ENCODE results near the gene CNGB1. TPM values are rescaled to one million over a fixed set of nuclear protein-coding genes. Genes with fewer than 3 reads are reported as not detected.

The CNGB1 gene
- total RNA-seq, 4 donors from 2014 or later = 1.1 to 2.8 TPM; not detected in 2

- TF ChIP-seq CTCF (IDR thresholded peaks at IDR 0.05) = no peak
- TF ChIP-seq POLR2A (IDR thresholded peaks at IDR 0.05) = no peak
- H3K4me1 ChIP-seq = peaks cover 0 to 9% (median 0%) of the 10 kb centered on the region in 4 donors
- no peaks in the 10 kb centered on the region for H3K9me3 ChIP-seq
- H3K4me3 ChIP-seq = no peak overlapping the region
- H3K36me3 ChIP-seq = no peaks in the 10 kb centered on the region
- H3K27me3 ChIP-seq = peaks cover 0 to 4% of the 10 kb centered on the region in 2 donors
- H3K27ac ChIP-seq = peak overlapping the region in 1 of 4 donors; percentile 25
- no peak for DNase-seq
Measured at GRCh38 chr16:57890752-57891111, 80.2 kb downstream of the CNGB1 start.

GRCh38 chr16:57889960-57890751 is 80.8 kb downstream of the CNGB1 start:
- H3K36me3 ChIP-seq = no peaks in the 10 kb centered on the region
- no peaks in the 10 kb centered on the region for H3K9me3 ChIP-seq
- DNase-seq = no peak
- H3K4me3 ChIP-seq = no peak overlapping the region
- TF ChIP-seq CTCF (IDR thresholded peaks at IDR 0.05) (no peak), POLR2A (IDR thresholded peaks at IDR 0.05) (no peak)
- H3K4me1 ChIP-seq = peaks cover 0 to 9% (median 0%) of the 10 kb centered on the region in 4 donors
- peak overlapping the region in 3 of 4 donors; percentile 5 to 25 (median 14) for H3K27ac ChIP-seq
- H3K27me3 ChIP-seq = peaks cover 0 to 4% of the 10 kb centered on the region in 2 donors

- peaks cover 0 to 9% (median 0%) of the 10 kb centered on the region in 4 donors for H3K4me1 ChIP-seq
- no peak for TF ChIP-seq POLR2A (IDR thresholded peaks at IDR 0.05)
- TF ChIP-seq CTCF (IDR thresholded peaks at IDR 0.05) = no peak
- H3K4me3 ChIP-seq = no peak overlapping the region
- DNase-seq = no peak
- peak overlapping the region in 3 of 4 donors; percentile 5 to 25 (median 14) for H3K27ac ChIP-seq
- no peaks in the 10 kb centered on the region for H3K9me3 ChIP-seq
- peaks cover 0 to 4% of the 10 kb centered on the region in 2 donors for H3K27me3 ChIP-seq
- no peaks in the 10 kb centered on the region for H3K36me3 ChIP-seq
Measured at GRCh38 chr16:57889522-57889921, 81.4 kb downstream of the CNGB1 start.

GRCh38 chr16:57889111-57889510 is 81.8 kb downstream of the CNGB1 start:
- Histone ChIP-seq H3K36me3 (no peaks in the 10 kb centered on the region), H3K4me1 (peaks cover 0 to 5% (median 0%) of the 10 kb centered on the region in 4 donors), H3K27ac (no peak overlapping the region), H3K9me3 (no peaks in the 10 kb centered on the region), H3K27me3 (peaks cover 0 to 4% of the 10 kb centered on the region in 2 donors), H3K4me3 (no peak overlapping the region)
- TF ChIP-seq CTCF (IDR thresholded peaks at IDR 0.05) = no peak
- DNase-seq = no peak

GRCh38 chr16:57888128-57888527 is 82.8 kb downstream of the CNGB1 start:
- no peak overlapping the region for H3K27ac ChIP-seq
- peaks cover 0 to 4% of the 10 kb centered on the region in 2 donors for H3K27me3 ChIP-seq
- H3K9me3 ChIP-seq = no peaks in the 10 kb centered on the region
- TF ChIP-seq CTCF (IDR thresholded peaks at IDR 0.05) (no peak), POLR2A (IDR thresholded peaks at IDR 0.05) (no peak)
- H3K36me3 ChIP-seq = no peaks in the 10 kb centered on the region
- H3K4me1 ChIP-seq = no peaks in the 10 kb centered on the region
- DNase-seq = no peak
- H3K4me3 ChIP-seq = no peak overlapping the region

Data from Peyer's patch (tissue), 4 donors.